ENCODE results near the gene ZNF454. TPM values are rescaled to one million over a fixed set of nuclear protein-coding genes. Genes with fewer than 3 reads are reported as not detected.

ZNF454 gene
- total and polyA plus RNA-seq, 10 donors = 0.20 to 4.9 (median 1.9) TPM

- 66 to 78% (median 71%) methylated on average over 6 of the region's 6 CpGs for WGBS, 5 donors
- peaks cover 0 to 57% (median 28%) of the 10 kb centered on the region in 7 donors for H3K27me3 ChIP-seq (replicated peaks in 1 of 7)
Measured at GRCh38 chr5:178997191-178997590, 56.2 kb downstream of the ZNF454 start.

GRCh38 chr5:178998441-178998840, 57.4 kb downstream of the ZNF454 start:
- peaks cover 0 to 45% (median 23%) of the 10 kb centered on the region in 7 donors for H3K27me3 ChIP-seq (replicated peaks in 1 of 7)
- peaks cover 0 to 13% (median 2%) of the 10 kb centered on the region in 6 donors for H3K4me1 ChIP-seq
- H3K4me3 ChIP-seq = no peak overlapping the region
- no peak overlapping the region for H3K27ac ChIP-seq
- DNase-seq = peak; percentile 59
- intact Hi-C loops (cut with DNase I; ENCODE audit: low total_unique reads) = no loop called here
- TF ChIP-seq, protein P1, sequence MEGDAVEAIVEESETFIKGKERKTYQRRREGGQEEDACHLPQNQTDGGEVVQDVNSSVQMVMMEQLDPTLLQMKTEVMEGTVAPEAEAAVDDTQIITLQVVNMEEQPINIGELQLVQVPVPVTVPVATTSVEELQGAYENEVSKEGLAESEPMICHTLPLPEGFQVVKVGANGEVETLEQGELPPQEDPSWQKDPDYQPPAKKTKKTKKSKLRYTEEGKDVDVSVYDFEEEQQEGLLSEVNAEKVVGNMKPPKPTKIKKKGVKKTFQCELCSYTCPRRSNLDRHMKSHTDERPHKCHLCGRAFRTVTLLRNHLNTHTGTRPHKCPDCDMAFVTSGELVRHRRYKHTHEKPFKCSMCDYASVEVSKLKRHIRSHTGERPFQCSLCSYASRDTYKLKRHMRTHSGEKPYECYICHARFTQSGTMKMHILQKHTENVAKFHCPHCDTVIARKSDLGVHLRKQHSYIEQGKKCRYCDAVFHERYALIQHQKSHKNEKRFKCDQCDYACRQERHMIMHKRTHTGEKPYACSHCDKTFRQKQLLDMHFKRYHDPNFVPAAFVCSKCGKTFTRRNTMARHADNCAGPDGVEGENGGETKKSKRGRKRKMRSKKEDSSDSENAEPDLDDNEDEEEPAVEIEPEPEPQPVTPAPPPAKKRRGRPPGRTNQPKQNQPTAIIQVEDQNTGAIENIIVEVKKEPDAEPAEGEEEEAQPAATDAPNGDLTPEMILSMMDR (IDR thresholded peaks at IDR 0.05 in 8 of 11, conservative IDR thresholded peaks at IDR 0.05 in 3 of 11) = no peak
- no peak for TF ChIP-seq POLR2A (IDR thresholded peaks at IDR 0.05)
- no peak for TF ChIP-seq POLR2AphosphoS5 (IDR thresholded peaks at IDR 0.05)
- 91 to 98% (median 96%) methylated on average over 6 to 13 of the region's 13 CpGs for WGBS, 5 donors
- no peaks in the 10 kb centered on the region for H3K36me3 ChIP-seq
- H3K9me3 ChIP-seq = peaks cover 0 to 47% (median 0%) of the 10 kb centered on the region in 8 donors

More at GRCh38 chr5:178997191-178997590, 56.2 kb downstream of the ZNF454 start:
- Histone ChIP-seq H3K9me3 (peaks cover 0 to 38% (median 0%) of the 10 kb centered on the region in 8 donors), H3K4me3 (no peak overlapping the region), H3K27ac (no peak overlapping the region), H3K4me1 (peaks cover 0 to 13% (median 2%) of the 10 kb centered on the region in 6 donors), H3K36me3 (no peaks in the 10 kb centered on the region)
- TF ChIP-seq POLR2A (IDR thresholded peaks at IDR 0.05) (no peak), POLR2AphosphoS5 (IDR thresholded peaks at IDR 0.05) (no peak)
- TF ChIP-seq, protein P1 (IDR thresholded peaks at IDR 0.05 in 8 of 11, conservative IDR thresholded peaks at IDR 0.05 in 3 of 11) = no peak
- intact Hi-C loops (cut with DNase I; ENCODE audit: low total_unique reads) = no loop called here
- DNase-seq = no peak

DNA sequence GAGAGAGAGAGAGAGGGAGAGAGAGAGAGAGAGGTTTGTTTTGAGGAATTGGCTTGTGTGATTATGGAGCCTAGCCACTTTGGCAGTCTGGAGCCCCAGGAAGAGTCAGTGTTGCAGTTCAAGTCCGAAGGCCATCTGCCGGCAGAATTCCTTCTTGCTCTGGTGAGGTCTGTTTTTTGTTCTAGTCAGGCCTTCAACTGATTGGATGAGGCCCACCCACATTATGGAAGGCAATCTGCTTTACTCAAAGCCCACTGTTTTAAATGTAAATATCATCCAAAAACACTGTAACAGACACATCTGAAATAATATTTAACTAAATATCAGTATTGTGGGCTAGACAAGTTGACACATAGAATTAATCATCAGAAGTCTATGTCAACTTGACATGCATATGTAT, 65.6 kb downstream of the ZNF454 start:
- WGBS, 5 donors = 78 to 95% (median 89%) methylated on average over 2 of the region's 2 CpGs
- no peaks in the 10 kb centered on the region for H3K4me1 ChIP-seq

DNA sequence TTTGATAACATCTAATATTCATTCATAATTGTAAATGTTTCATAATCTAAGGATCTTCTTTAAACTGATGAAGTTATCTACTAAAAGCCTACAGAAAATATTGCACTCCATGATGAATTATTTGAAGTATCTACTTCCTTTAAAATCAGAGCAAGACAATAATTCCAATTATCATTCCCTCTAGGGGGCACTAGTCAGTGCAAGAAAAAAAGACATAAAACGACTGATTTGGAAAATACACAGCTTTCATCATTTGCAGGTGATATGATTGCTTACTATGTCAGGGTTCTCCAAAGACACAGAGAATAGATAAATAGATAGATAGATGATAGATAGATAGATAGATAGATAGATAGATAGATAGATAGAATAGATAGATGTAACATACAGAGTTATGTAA, 67.7 kb downstream of the ZNF454 start:
- intact Hi-C loops (cut with DNase I; ENCODE audit: low total_unique reads) = no loop called here
- TF ChIP-seq POLR2A (IDR thresholded peaks at IDR 0.05) (no peak), POLR2AphosphoS5 (IDR thresholded peaks at IDR 0.05) (no peak)
- TF ChIP-seq, protein P1 (IDR thresholded peaks at IDR 0.05 in 8 of 11, conservative IDR thresholded peaks at IDR 0.05 in 3 of 11) = no peak
- Histone ChIP-seq H3K9me3 (peaks cover 2 to 80% (median 60%) of the 10 kb centered on the region in 8 donors), H3K27ac (no peak overlapping the region), H3K4me3 (no peak overlapping the region), H3K36me3 (no peaks in the 10 kb centered on the region), H3K27me3 (replicated peaks in 1 of 7) (no peaks in the 10 kb centered on the region), H3K4me1 (no peaks in the 10 kb centered on the region)
- 15 to 33% (median 22%) methylated on average over 1 of the region's 1 CpG for WGBS, 5 donors
- no peak for DNase-seq

More for the DNA sequence above, 65.6 kb downstream of the ZNF454 start:
- TF ChIP-seq, protein P1 (IDR thresholded peaks at IDR 0.05 in 8 of 11, conservative IDR thresholded peaks at IDR 0.05 in 3 of 11) = no peak
- TF ChIP-seq POLR2AphosphoS5 (IDR thresholded peaks at IDR 0.05) (no peak), POLR2A (IDR thresholded peaks at IDR 0.05) (no peak)
- Histone ChIP-seq H3K27ac (no peak overlapping the region), H3K27me3 (replicated peaks in 1 of 7) (no peaks in the 10 kb centered on the region), H3K9me3 (peaks cover 2 to 75% (median 47%) of the 10 kb centered on the region in 8 donors), H3K4me3 (no peak overlapping the region), H3K36me3 (no peaks in the 10 kb centered on the region)
- DNase-seq = no peak
- intact Hi-C loops (cut with DNase I; ENCODE audit: low total_unique reads) = no loop called here

Other genes starting within 250 kb of the ZNF454 start
- 10 to 100 TPM; 13.7 to 28.7 (median 16.3) TPM for gene ZNF354A, start 210.5 kb upstream of the ZNF454 start, total RNA-seq
- gene ZNF354A, start 210.5 kb upstream of the ZNF454 start, polyA plus RNA-seq = 10 to 100 TPM in 2 of 3 donors, 1 to 10 TPM in 1; 9.0 to 11.6 (median 10.3) TPM
- 10 to 100 TPM; 12.6 to 26.2 (median 19.9) TPM for gene ZNF354B, start 81.2 kb upstream of the ZNF454 start, total RNA-seq
- gene ZNF354B, start 81.2 kb upstream of the ZNF454 start, polyA plus RNA-seq = 10 to 100 TPM in 2 of 3 donors, 1 to 10 TPM in 1; 9.0 to 12.2 (median 11.2) TPM
- 1 to 10 TPM; 1.4 to 2.4 (median 2.0) TPM for gene ZFP2, start 45.3 kb upstream of the ZNF454 start, total RNA-seq
- 1 to 10 TPM; 1.5 to 1.8 (median 1.7) TPM for gene ZFP2, start 45.3 kb upstream of the ZNF454 start, polyA plus RNA-seq
- not detected for gene GRM6, start 54.1 kb downstream of the ZNF454 start, total RNA-seq
- gene GRM6, start 54.1 kb downstream of the ZNF454 start, polyA plus RNA-seq = not detected
- 1 to 10 TPM; 6.0 to 8.2 (median 7.0) TPM for gene ZNF879, start 82.6 kb downstream of the ZNF454 start, total RNA-seq
- gene ZNF879, start 82.6 kb downstream of the ZNF454 start, polyA plus RNA-seq = 1 to 10 TPM; 3.1 to 4.5 (median 3.2) TPM
- 1 to 10 TPM; 5.6 to 8.5 (median 7.3) TPM for gene ZNF354C, start 119.2 kb downstream of the ZNF454 start, total RNA-seq
- 1 to 10 TPM; 1.3 to 2.0 (median 1.9) TPM for gene ZNF354C, start 119.2 kb downstream of the ZNF454 start, polyA plus RNA-seq

Data from spleen (tissue), 11 donors.